Adipocyte (in vitro differentiated cells): Measurements from ENCODE around the gene SYT15.
A peak's percentile ranks its signal among the peaks of the same experiment; 100 is the strongest.
"Not testable (repeated sequence)": the region's sequence is repeated elsewhere in the genome, so short reads cannot be mapped to it uniquely, and the experiment has no call there.

Source experiments
- DNase-seq: peaks from one replicate; pipeline ENCODE4 v3.0.0-alpha.2; 2015; ENCODE audit warnings: low read depth
- H3K27me3 ChIP-seq: replicated peaks from 2 replicates; pipeline ENCODE4 v1.7.0; 2013; ENCODE audit warnings: mild to moderate bottlenecking, low read length, moderate library complexity; ENCODE audit not compliant: control insufficient read depth, insufficient read depth
- H3K36me3 ChIP-seq: 2 replicates; pipeline ENCODE4 v1.7.0; 2013; ENCODE audit warnings: low read length, mild to moderate bottlenecking, moderate library complexity; ENCODE audit not compliant: control insufficient read depth, insufficient read depth, severe bottlenecking
- H3K4me1 ChIP-seq: 2 replicates; pipeline ENCODE4 v1.7.0; 2013; ENCODE audit warnings: mild to moderate bottlenecking, low read length, moderate library complexity; ENCODE audit not compliant: control insufficient read depth, insufficient read depth
- H3K4me3 ChIP-seq: 2 replicates; pipeline ENCODE4 v1.7.0; 2013; ENCODE audit warnings: mild to moderate bottlenecking, low read length, moderate library complexity
- H3K9ac ChIP-seq: 2 replicates; pipeline ENCODE4 v1.7.0; 2013; ENCODE audit warnings: mild to moderate bottlenecking, low read length, moderate library complexity
- H3K9me3 ChIP-seq: 2 replicates; pipeline ENCODE4 v1.7.0; 2013; ENCODE audit warnings: mild to moderate bottlenecking, low read length, moderate library complexity; ENCODE audit not compliant: control insufficient read depth

SYT15 gene

GRCh38 chr10:46560952-46561351 is 18.0 kb upstream of the SYT15 start:
- Histone ChIP-seq H3K9ac (no peak overlapping the region), H3K27me3 (peaks cover 47% of the 10 kb centered on the region), H3K4me1 (peaks cover 3% of the 10 kb centered on the region), H3K9me3 (peaks cover 3% of the 10 kb centered on the region), H3K4me3 (no peak overlapping the region), H3K36me3 (no peaks in the 10 kb centered on the region)
- no peak for DNase-seq

GRCh38 chr10:46565591-46566332 is 13.2 kb upstream of the SYT15 start:
- not testable (repeated sequence) for H3K36me3 ChIP-seq, H3K9me3 ChIP-seq
- peak; percentile 82 for DNase-seq

GRCh38 chr10:46567151-46567550 is 11.8 kb upstream of the SYT15 start:
- H3K4me3 ChIP-seq, H3K9me3 ChIP-seq, DNase-seq: not testable (repeated sequence)

More at GRCh38 chr10:46565591-46566332, 13.2 kb upstream of the SYT15 start:
- H3K27me3 ChIP-seq, H3K4me3 ChIP-seq, H3K9ac ChIP-seq, H3K4me1 ChIP-seq: not testable (repeated sequence)

GRCh38 chr10:46570655-46571054 is 8.3 kb upstream of the SYT15 start:
- not testable (repeated sequence) for H3K4me1 ChIP-seq

More at GRCh38 chr10:46567151-46567550, 11.8 kb upstream of the SYT15 start:
- H3K36me3 ChIP-seq, H3K4me1 ChIP-seq, H3K27me3 ChIP-seq, H3K9ac ChIP-seq: not testable (repeated sequence)

GRCh38 chr10:46572765-46573164 is 6.2 kb upstream of the SYT15 start:
- H3K9ac ChIP-seq, H3K9me3 ChIP-seq, H3K4me3 ChIP-seq, H3K27me3 ChIP-seq, H3K4me1 ChIP-seq, DNase-seq, H3K36me3 ChIP-seq: not testable (repeated sequence)

More at GRCh38 chr10:46570655-46571054, 8.3 kb upstream of the SYT15 start:
- not testable (repeated sequence) for H3K27me3 ChIP-seq, H3K4me3 ChIP-seq, H3K9me3 ChIP-seq, H3K9ac ChIP-seq, H3K36me3 ChIP-seq, DNase-seq

GRCh38 chr10:46573314-46573713 is 5.6 kb upstream of the SYT15 start:
- not testable (repeated sequence) for H3K9ac ChIP-seq, H3K27me3 ChIP-seq, H3K4me3 ChIP-seq, H3K36me3 ChIP-seq, H3K9me3 ChIP-seq, H3K4me1 ChIP-seq
- peak; percentile 40 for DNase-seq

- not testable (repeated sequence) for H3K4me3 ChIP-seq, H3K36me3 ChIP-seq, DNase-seq, H3K9me3 ChIP-seq, H3K9ac ChIP-seq, H3K4me1 ChIP-seq, H3K27me3 ChIP-seq
Observed at GRCh38 chr10:46573884-46574283, 5.0 kb upstream of the SYT15 start.

GRCh38 chr10:46577624-46578473 is 1.1 kb upstream of the SYT15 start:
- H3K9ac ChIP-seq, H3K4me3 ChIP-seq, H3K27me3 ChIP-seq, H3K9me3 ChIP-seq, H3K36me3 ChIP-seq, H3K4me1 ChIP-seq: not testable (repeated sequence)
- DNase-seq = peak; percentile 0

- H3K4me3 ChIP-seq, DNase-seq, H3K9ac ChIP-seq, H3K9me3 ChIP-seq, H3K4me1 ChIP-seq, H3K36me3 ChIP-seq, H3K27me3 ChIP-seq: not testable (repeated sequence)
Observed at GRCh38 chr10:46579378-46579777, 450 bp downstream of the SYT15 start.

- H3K9me3 ChIP-seq, DNase-seq, H3K4me1 ChIP-seq, H3K4me3 ChIP-seq, H3K36me3 ChIP-seq, H3K9ac ChIP-seq, H3K27me3 ChIP-seq: not testable (repeated sequence)
Observed at GRCh38 chr10:46581997-46582396, 3.1 kb downstream of the SYT15 start.

- not testable (repeated sequence) for H3K9me3 ChIP-seq, H3K4me1 ChIP-seq, H3K36me3 ChIP-seq, H3K9ac ChIP-seq, H3K27me3 ChIP-seq, DNase-seq, H3K4me3 ChIP-seq
Observed at GRCh38 chr10:46582568-46582967, 3.6 kb downstream of the SYT15 start.
